ENCODE measurements around the gene PTPRQ.

GRCh38 chr12:80676856-80677255, 232.8 kb downstream of the PTPRQ start:
- no peak for TF ChIP-seq CTCF (IDR thresholded peaks at IDR 0.05)
- no peak for TF ChIP-seq POLR2A (IDR thresholded peaks at IDR 0.05)
- no peak for TF ChIP-seq EP300 (IDR thresholded peaks at IDR 0.05)
- no peak for TF ChIP-seq POLR2AphosphoS5 (IDR thresholded peaks at IDR 0.05)
